Stimulated activated CD4-positive, alpha-beta T cell treated with anti-CD3 and anti-CD28 coated beads, Interleukin-4, amount 100 ng/mL, for 4 hours (primary cell): ENCODE results near the gene LRP10.
"Not testable (repeated sequence)": the region's sequence is repeated elsewhere in the genome, so short reads cannot be mapped to it uniquely, and the experiment has no call there.

Experiments used
- DNase-seq, 2 experiments: peaks; one replicate each; pipeline ENCODE4 v3.0.0-alpha.2; 2020

The LRP10 gene

GRCh38 chr14:22871224-22872032 lies at the start of gene LRP10:
TSS of gene LRP10 (plus strand) at chr14:22871740. CDS start at chr14:22872304, 564 bp downstream.
- DNase-seq, result peak; percentile 71 to 81

- no peak for DNase-seq
These were observed 49.4 kb upstream of the LRP10 start for GRCh38 chr14:22822016-22822570.

- DNase-seq, result peak; percentile 64 to 65
These were observed 48.9 kb upstream of the LRP10 start for GRCh38 chr14:22822571-22823098.

GRCh38 chr14:22824711-22825359 lies 46.7 kb upstream of the LRP10 start:
- no peak for DNase-seq

GRCh38 chr14:22829076-22829660 lies 42.4 kb upstream of the LRP10 start:
- not testable (repeated sequence) for DNase-seq

- peak; percentile 86 to 90 for DNase-seq
These were observed 41.7 kb upstream of the LRP10 start, which contains the start of gene MRPL52 for GRCh38 chr14:22829661-22830442. TSS of gene MRPL52 (plus strand) at chr14:22829887. CDS start at chr14:22829913, 26 bp downstream.

- DNase-seq, result no peak
These were observed 41.0 kb upstream of the LRP10 start for GRCh38 chr14:22830443-22831010.

GRCh38 chr14:22835505-22835904 lies 36.0 kb upstream of the LRP10 start:
- no peak for DNase-seq

GRCh38 chr14:22836301-22837113 lies 35.0 kb upstream of the LRP10 start, which contains the start of gene MMP14:
TSS of gene MMP14 (plus strand) at chr14:22836585. CDS start at chr14:22836818, 233 bp downstream.
- DNase-seq, result no peak

- DNase-seq, result no peak
These were observed 34.3 kb upstream of the LRP10 start for GRCh38 chr14:22837114-22837749.

- no peak for DNase-seq
These were observed 33.6 kb upstream of the LRP10 start for GRCh38 chr14:22837750-22838538.

GRCh38 chr14:22838631-22839041 lies 32.9 kb upstream of the LRP10 start:
- no peak for DNase-seq

- no peak for DNase-seq
These were observed 32.3 kb upstream of the LRP10 start for GRCh38 chr14:22839159-22839779.

- no peak for DNase-seq
These were observed 30.2 kb upstream of the LRP10 start for GRCh38 chr14:22841311-22841710.

- DNase-seq, result no peak
These were observed 29.8 kb upstream of the LRP10 start for GRCh38 chr14:22841769-22842168.

GRCh38 chr14:22842211-22843122 lies 29.1 kb upstream of the LRP10 start:
- no peak for DNase-seq

GRCh38 chr14:22843123-22843925 lies 28.2 kb upstream of the LRP10 start:
- DNase-seq, result no peak
